Umbilical cord (tissue), 2 donors: ENCODE results near the gene ERBB2. TPM values are rescaled to one million over a fixed set of nuclear protein-coding genes. Genes with fewer than 3 reads are reported as not detected.
A peak's percentile ranks its signal among the peaks of the same experiment; 100 is the strongest.

ENCODE experiments used
- DNase-seq: peaks from one replicate; pipeline ENCODE4 v3.0.0-alpha.2; 2015; ENCODE audit warnings: low spot score
- total RNA-seq: library from RNA; depleted of rRNA; stranded (reverse); fragments of >200 nt; gene quantifications from one replicate; pipeline ENCODE4 v1.2.3, GENCODE V29; 2014; ENCODE audit warnings: low replicate concordance; ENCODE audit not compliant: insufficient read depth

ERBB2 gene
- total RNA-seq: 36.8 TPM

DNA sequence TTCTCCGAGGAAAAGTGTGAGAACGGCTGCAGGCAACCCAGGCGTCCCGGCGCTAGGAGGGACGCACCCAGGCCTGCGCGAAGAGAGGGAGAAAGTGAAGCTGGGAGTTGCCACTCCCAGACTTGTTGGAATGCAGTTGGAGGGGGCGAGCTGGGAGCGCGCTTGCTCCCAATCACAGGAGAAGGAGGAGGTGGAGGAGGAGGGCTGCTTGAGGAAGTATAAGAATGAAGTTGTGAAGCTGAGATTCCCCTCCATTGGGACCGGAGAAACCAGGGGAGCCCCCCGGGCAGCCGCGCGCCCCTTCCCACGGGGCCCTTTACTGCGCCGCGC lies at the start of gene ERBB2:
Gene ERBB2, plus strand, starts transcription at position 247 of the 330 bp plus-strand sequence. CDS start 175 bp downstream, outside the sequence.
- peak; percentile 95 for DNase-seq

DNA sequence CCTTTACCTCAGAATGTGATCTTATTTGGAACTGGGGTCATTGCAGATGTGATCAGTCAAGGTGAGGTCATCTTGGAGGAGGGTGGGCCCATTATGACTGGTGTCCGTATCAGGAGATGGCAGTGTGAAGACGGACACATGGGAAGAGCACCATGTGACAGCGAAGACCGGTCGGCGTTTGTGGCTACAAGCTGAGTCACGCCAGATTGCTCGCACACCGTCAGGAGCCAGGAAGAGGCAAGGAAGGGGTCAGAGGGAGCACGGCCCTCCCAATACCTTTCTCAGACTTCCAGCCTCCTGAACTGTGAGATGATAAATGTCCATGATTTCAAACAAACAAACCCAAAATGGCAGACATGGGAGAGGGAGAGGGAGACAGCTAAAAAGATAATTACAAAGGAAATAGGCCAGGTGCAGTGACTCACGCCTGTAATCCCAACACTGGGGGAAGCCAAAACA lies 49.7 kb upstream of the ERBB2 start:
- DNase-seq: no peak

DNA sequence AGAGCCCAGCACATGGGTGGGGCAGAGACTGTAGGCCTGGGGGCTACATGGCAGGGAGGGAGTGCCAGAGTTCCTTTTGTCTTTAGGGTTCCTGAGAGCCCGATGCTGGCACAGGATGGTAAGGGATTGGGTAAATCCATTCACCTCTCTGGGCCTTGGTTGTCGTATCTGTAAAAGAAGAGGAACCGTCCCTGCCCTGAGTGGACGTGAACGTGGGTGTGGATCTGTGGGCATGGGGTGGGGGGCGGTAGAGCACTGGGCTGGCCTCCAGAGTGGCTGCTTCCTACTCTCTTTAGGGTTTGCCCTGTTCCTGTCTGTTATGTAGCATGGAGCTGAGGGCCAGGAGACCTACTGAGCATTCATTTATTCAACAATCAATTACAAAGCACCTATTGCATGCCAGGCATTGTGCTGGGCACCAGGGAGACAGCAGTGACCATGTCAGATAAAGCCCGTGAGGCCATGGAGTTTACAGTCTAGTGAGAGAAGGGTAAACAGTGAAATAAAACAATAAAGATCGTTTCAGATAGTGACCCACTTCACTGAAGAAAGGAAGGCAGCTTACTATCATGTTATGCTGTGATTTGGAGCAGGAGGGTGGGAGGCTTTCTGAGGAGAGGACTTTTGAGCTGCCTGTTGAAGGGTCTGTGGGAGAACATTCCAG lies 47.8 kb upstream of the ERBB2 start:
- DNase-seq: no peak

DNA sequence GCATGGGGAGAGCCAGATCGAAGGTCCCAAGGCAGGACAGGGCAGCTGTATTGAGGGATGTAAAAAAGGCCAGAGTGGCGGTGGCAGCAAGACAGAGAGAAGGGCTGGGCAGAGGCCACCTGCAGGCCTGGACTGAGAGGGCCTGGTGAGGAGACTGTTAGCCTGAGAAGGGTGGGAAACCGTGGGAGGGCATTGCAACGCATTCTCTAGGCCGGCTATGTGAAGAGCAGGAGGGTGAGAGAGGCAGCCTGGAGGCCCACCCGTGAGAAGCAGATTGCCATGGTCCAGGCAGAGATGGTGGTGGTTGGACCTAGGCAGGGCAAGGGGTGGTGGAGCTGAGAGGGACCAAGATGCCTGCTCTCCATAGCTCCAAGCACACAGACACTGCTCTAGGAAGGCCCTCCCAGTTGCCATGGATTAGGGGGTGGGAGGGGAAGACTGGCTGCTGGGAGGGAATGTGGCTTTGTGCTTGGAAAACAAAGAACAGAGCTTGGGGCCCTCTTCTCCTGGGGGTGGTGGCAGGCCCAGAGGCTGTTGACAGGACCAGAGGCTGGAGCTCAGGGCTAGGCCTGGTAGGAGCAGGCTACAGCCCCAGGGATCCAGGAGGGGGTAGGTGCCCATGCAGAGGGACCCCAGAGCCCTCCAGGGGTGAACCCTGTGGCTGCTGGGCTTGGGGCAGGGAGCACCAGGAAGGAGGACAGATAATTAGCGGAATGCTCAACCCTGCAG lies 47.1 kb upstream of the ERBB2 start:
- peak; percentile 75 for DNase-seq

DNA sequence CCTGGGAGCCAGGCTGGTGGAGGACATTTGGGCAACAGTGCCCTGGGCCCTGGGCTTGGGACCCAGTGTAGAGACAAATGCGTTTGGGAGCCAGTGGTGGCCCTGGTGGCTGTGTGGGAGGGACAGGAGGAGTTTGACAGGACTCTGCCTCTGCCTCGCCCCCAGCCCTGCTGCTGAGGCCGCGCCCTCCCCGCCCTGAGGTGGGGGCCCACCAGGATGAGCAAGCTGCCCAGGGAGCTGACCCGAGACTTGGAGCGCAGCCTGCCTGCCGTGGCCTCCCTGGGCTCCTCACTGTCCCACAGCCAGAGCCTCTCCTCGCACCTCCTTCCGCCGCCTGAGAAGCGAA lies 46.6 kb upstream of the ERBB2 start:
- no peak for DNase-seq

DNA sequence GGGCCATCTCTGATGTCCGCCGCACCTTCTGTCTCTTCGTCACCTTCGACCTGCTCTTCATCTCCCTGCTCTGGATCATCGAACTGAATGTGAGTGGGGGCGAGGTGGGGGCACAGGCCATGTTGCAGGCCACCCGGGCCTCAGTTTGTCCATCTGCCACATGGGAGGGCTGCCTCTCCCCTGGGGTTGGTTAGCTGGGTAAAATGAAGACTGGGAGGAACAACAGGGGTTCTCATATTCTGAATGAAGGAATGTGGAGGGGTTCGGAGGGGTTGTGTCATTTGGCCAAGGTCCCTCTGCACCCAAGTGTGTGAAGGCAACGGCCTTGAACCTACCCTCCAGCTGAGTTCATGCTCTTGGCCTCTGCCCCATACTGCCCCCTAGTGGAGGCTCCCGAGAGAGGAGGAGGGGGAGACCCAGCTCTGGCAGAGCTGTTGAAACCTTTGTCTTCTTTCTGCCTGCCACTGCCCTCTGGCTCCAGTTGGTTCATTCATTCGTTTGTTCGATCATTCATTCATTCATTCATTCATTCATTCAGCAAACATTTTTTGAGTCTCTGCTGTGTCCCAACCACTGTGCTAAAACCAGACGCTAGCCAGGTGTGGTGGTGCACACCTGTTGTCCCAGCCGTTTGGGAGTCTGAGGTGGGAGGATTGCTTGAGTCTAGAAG lies 46.1 kb upstream of the ERBB2 start:
- no peak for DNase-seq

DNA sequence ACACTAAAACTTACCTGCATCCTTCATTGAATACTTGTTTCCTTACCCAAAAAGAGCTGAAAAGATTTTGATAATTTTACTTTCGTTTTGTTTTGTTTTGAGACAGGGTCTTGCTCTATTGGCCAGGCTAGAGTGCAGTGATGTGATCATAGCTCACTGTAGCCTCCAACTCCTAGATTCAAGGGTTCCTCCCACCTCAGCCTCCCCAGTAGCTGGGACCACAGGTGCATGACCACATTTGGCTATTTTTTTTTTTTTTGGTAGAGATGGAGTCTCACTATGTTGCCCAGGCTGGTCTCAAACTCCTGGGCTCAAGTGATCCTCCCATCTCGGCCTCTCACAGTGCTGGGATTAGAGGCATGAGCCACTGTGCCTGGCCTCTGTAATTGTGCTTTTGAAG lies 44.8 kb upstream of the ERBB2 start:
- DNase-seq: no peak

DNA sequence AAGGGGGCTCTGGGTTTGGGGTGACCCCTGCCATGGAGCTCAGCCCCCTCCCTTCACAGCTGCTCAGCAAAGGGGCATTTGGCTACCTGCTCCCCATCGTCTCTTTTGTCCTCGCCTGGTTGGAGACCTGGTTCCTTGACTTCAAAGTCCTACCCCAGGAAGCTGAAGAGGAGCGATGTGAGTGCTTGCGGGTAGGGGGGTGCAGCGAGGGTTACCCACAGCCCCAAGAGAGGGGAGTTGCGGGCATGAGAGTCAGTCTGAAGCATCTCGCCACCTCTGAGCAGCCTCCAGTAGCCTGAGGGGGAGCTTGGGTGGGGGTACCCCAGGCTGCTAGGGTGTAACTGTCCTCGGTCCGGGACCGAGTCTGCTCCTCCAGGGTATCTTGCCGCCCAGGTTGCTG lies 41.5 kb upstream of the ERBB2 start:
- no peak for DNase-seq

DNA sequence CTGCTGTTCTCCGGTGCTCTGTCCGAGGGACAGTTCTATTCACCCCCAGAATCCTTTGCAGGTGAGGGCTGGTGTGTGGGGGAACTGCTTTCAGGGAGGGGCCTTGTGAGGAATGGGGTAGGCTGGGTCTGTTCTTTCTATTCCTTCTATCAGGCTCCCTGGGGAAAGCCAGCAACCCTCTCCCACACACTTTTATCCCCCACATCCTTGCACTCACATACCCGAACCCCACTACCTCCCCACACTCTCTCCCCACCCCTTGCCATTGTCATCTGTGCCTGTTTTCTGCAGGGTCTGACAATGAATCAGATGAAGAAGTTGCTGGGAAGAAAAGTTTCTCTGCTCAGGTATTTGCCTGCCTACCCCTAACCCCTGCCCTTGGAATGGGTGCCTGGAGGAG lies 41.1 kb upstream of the ERBB2 start:
- no peak for DNase-seq

DNA sequence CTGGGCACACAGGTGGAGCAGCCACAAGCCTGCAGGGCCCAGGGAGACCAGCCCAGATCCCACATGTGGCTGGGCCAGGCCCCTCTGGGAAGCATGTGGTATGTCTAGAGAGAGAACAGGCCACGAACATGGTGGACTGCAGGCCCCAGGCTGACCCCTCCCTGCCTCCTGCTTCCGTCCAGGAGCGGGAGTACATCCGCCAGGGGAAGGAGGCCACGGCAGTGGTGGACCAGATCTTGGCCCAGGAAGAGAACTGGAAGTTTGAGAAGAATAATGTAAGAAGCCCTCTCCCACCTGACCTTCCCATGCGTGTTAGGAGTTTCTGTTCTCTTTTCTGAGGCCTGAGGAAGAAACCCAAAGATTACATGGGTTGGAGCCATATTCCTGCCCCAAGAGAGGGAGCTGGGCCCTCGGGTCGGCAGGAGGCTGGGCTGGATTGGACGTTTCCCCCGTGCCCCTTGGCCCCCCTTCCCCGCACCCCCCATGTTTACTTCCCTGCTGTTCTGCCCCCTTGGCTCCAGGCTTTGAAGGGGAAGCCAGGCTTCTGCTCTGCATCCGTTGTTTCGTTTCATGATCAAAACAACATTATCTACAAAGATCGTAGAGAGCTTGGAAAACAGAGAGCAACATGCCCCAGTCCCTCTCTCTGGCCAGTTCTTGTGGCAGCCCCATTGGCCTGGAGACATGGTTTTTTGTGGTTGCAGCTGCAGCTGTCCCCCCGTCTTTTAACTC lies 40.4 kb upstream of the ERBB2 start:
- no peak for DNase-seq

DNA sequence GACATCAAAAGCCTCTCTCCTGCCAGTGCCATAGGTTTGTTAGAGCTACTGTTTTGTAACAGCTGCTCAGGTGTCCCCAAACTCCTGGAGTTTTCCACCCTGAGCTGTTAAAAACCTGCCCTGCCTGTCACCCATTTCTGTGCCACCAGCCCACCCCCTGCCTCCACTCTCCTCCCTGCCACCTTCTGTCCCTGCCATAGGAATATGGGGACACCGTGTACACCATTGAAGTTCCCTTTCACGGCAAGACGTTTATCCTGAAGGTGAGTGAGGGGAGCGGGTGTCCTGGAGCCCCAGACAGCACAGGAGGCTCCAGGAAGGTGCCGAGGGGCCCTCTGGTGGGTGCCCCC lies 39.9 kb upstream of the ERBB2 start:
- DNase-seq: no peak

DNA sequence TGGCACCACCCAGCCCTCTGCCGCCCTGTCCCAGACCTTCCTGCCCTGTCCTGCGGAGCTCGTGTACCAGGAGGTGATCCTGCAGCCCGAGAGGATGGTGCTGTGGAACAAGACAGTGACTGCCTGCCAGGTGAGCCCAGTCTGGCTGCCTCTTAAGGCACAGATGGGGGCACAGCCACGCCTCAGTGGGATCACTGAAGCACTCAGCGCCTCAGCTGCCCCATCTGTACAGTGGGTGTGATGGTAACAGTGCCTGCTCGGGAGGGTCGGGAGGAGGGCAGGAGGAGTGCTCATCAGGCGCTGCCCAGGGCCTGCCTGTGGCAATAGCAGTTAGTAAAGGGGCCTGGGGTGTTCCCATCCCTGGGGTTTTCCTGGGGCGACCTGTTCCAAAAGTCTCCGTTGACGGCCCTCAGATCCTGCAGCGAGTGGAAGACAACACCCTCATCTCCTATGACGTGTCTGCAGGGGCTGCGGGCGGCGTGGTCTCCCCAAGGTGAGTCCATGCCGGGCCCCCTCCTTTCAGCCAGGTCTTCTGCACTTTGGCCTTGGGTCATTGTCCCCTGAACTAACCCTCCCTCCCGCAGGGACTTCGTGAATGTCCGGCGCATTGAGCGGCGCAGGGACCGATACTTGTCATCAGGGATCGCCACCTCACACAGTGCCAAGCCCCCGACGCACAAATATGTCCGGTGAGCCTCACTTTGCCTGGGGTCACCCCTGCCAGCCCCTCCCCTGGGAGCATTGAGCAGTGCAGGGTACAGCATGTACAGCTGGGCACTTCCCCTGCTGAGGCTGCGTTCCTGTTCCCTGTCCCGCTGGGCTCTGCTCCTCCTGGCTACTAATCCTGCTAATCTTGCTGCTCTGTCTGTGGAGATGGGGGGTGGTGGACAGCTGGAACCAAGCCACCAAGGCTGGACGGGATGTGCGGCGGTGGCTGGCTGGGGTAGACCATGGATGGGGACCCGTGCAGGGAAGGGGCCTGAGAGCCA lies 39.2 kb upstream of the ERBB2 start:
- DNase-seq: no peak

DNA sequence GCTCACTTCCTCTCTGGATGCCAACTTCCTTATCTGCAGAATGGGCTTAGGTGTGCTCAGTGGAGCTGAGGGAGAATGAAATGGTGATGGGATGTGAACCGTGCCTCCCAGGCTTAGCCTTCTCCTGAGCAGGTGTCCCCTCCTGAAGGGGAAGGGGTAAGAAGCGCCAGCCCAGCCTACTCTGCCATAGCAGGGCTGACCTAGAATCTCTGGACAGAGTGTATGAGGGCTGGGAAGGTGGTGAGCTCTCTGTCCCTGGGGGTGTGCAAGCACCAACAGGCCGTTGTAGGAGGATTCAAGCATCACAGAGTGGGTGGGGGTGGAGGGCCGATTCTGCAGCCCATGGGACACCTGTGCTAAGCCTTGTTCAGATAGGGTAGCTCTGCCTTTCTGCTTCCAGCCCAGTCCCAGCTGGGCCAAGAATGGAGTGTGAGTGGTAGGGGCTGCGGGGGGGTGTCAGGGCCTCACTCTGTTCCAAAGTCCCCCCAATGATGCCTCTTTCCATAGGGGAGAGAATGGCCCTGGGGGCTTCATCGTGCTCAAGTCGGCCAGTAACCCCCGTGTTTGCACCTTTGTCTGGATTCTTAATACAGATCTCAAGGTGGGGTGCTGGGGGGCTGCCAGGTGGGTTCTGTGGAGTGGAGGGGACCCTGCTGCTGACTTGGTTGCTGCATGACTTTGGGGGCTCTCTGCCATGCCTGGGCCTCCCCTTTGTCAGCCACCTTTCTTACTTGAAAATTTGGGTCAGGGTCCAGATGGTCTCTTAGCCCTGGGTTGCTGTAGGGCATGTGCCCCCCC lies 37.9 kb upstream of the ERBB2 start:
- DNase-seq: no peak

DNA sequence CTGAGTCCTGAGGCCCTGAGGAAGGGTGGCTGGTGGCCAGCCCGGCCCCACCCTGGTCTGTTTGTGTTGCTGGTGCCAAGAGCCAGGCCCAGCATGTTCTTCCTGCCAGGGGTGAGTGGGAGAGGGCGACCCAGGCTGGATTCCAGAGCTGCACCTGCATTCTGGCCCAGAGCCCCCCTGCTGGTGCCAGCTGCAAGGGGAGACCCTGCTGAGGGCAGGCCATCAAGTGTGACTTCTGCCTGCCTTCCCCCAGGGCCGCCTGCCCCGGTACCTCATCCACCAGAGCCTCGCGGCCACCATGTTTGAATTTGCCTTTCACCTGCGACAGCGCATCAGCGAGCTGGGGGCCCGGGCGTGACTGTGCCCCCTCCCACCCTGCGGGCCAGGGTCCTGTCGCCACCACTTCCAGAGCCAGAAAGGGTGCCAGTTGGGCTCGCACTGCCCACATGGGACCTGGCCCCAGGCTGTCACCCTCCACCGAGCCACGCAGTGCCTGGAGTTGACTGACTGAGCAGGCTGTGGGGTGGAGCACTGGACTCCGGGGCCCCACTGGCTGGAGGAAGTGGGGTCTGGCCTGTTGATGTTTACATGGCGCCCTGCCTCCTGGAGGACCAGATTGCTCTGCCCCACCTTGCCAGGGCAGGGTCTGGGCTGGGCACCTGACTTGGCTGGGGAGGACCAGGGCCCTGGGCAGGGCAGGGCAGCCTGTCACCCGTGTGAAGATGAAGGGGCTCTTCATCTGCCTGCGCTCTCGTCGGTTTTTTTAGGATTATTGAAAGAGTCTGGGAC lies 37.1 kb upstream of the ERBB2 start:
- no peak for DNase-seq

DNA sequence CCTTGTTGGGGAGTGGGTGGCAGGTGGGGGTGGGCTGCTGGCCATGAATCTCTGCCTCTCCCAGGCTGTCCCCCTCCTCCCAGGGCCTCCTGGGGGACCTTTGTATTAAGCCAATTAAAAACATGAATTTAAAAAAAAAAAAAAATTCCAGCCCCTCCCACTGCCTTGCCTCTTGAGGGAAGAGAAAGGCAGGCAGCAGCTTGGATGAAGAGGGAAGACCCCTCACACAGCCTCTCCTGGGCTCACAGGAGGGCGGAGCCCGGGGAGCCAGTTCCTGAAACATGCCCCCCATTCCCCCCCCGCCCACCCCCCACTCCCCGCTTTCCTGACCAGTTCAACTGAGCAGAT lies 36.5 kb upstream of the ERBB2 start:
- no peak for DNase-seq

DNA sequence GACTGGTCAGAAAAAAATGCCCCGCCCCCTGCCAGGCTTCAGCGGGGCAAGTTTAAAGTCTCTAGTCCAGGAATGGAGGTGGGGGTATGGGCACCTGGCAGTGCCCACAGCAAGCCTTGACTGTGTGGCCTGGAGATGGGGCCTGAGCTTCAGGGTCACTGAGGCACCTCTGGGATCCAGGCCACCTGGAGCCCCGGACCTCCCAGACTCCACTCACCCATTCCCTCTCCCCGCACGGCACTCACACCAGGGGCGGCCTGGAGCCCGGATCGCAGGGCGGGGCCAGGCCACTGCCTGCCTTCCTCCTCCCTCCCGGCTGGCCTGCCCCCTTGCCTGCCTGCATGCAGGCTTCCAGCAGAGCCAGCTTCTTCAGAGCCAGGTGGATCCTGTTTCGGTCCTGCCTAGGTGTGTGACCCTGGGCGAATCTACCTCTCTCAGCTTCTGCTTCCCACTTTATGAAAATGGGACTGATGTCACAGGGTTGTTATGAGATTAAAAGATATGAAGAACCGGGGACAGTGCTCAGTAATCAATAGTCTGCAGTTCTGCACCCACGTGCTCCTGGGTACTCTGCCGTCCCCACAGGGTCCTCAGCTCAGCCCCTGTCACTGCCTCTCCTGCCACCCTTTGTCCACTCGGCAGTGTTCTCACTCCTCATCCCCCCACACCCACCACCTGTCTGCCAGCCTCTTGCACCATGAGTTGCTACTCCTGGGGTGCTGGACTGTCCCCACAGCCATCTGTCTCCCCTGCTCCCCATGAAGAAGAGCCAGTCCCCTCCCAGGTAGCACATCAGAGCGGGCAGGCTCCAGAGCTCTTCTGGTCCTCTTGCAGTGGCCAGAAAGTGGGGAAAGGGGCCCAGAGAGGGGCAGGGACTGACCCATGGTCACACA lies 35.9 kb upstream of the ERBB2 start:
- no peak for DNase-seq

DNA sequence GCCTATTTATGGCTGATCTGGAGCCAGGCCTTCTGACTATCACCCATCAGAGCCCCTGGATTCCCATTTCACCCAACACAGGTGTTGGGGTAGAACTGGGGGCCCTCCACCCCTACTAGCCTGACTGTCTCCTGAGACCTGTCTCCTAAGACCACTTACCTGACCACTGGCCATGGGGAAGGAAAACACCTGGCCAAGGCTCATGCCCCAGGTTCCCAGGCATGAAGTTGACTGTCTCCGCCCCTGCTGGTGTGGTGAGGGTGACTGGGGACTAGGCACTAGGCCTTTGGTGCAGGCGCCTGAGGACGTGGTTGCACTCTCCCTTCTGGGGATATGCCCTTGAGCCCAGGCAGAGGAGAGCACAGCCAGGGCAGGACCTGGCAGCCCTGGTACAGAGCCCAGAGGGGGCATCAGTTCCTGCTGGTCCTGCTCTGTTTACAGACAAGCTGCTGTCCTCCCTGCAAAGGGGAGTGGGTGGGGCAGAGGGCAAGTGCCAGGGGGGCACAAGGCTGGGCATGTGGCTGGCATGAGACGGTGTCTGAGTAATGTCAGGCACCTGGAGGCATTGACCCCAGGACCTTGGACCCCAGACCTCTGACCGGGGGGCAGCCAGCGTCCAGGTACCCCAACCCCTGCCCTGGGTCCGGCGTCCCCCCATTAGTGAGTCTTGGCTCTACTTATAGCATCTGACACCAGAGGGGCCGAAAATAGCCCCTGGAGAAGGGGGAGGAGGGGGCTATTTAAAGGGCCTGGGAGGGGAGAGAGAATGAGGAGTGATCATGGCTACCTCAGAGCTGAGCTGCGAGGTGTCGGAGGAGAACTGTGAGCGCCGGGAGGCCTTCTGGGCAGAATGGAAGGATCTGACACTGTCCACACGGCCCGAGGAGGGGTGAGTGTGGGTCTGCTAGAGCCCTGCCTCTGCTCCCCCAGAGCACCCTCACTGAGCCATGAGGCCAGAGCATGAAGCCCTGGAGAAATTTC lies 35.0 kb upstream of the ERBB2 start, which contains the start of gene TCAP:
Gene TCAP, plus strand, starts transcription at position 769 of the 981 bp plus-strand sequence. Its CDS starts 11 bp downstream, at position 780.
- no peak for DNase-seq
